Natural killer cell treated with Interleukin-12 subunit alpha and Interleukin-12 subunit beta and Interleukin-15 and Interleukin-18, amount 100 ng/mL, for 72 hours (primary cell): ENCODE data around the gene CCDC50. TPM values are rescaled to one million over a fixed set of nuclear protein-coding genes. Genes with fewer than 3 reads are reported as not detected.

Source experiments
- ATAC-seq, 2 donors: fragments of 150-1000 bp; cut with Tn5 transposase in 1 of 2; sonication (Bioruptor Pico), chemical (Tn5 transposase) in 1 of 2; 2 replicates each; pipeline ENCODE4 v1.10.0; 2021
- DNase-seq: peaks from one replicate; pipeline ENCODE4 v3.0.0; 2022; ENCODE audit warnings: low spot score
- H3K27ac Mint-ChIP-seq, 2 donors: 1 replicate in 1 of 2; 2 replicates in 1 of 2; pipeline ENCODE4 v1.8.0; 2022; ENCODE audit warnings: mixed read lengths in 2 of 2, mild to moderate bottlenecking in 1 of 2, moderate library complexity in 1 of 2
- H3K27me3 Mint-ChIP-seq, 2 donors: 1 replicate in 1 of 2; 2 replicates in 1 of 2; pipeline ENCODE4 v1.8.0; 2022; ENCODE audit warnings: mixed read lengths in 2 of 2
- H3K36me3 Mint-ChIP-seq: one replicate; pipeline ENCODE4 v1.8.0; 2022; ENCODE audit warnings: mixed read lengths
- H3K4me1 Mint-ChIP-seq, 2 donors: 1 replicate in 1 of 2; 2 replicates in 1 of 2; pipeline ENCODE4 v1.8.0; 2022; ENCODE audit warnings: low read depth in 2 of 2, mixed read lengths in 2 of 2, mild to moderate bottlenecking in 1 of 2
- H3K4me3 Mint-ChIP-seq: one replicate; pipeline ENCODE4 v1.8.0; 2022; ENCODE audit warnings: mixed read lengths
- H3K9me3 Mint-ChIP-seq: 2 replicates; pipeline ENCODE4 v1.8.0; 2022; ENCODE audit warnings: mixed read lengths
- total RNA-seq, 2 donors: library from RNA; stranded (reverse); gene quantifications; one replicate each; pipeline ENCODE4 v1.2.3, GENCODE V29; 2022

The CCDC50 gene
- total RNA-seq, 2 donors from 2014 or later = 24.4 to 27.7 TPM

- H3K4me1 Mint-ChIP-seq = no peaks in the 10 kb centered on the region
- no peak overlapping the region for H3K4me3 Mint-ChIP-seq
- no peak overlapping the region for H3K27ac Mint-ChIP-seq
- no peak for DNase-seq
- H3K9me3 Mint-ChIP-seq = no peaks in the 10 kb centered on the region
- H3K27me3 Mint-ChIP-seq = peaks cover 3 to 8% of the 10 kb centered on the region in 2 donors
- no peaks in the 10 kb centered on the region for H3K36me3 Mint-ChIP-seq
- ATAC-seq = no peak
Observed at GRCh38 chr3:191415566-191415965, 86.4 kb downstream of the CCDC50 start.

DNA sequence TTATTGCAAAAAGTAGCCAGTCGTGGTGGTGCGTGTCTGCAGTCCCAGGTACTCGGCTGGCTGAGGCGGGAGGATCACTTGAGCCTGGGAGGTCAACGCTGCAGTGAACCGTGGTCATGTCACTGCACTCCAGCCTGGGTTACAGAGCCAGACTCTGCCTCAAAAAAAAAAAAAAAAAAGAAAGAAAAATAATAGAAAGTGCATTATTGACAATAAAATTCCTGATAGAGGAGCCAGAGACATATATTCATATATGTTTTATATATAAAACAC lies 88.2 kb downstream of the CCDC50 start:
- DNase-seq (no peak), ATAC-seq (no peak)
- no peak overlapping the region for H3K27ac Mint-ChIP-seq
- H3K4me3 Mint-ChIP-seq = no peak overlapping the region
- no peaks in the 10 kb centered on the region for H3K4me1 Mint-ChIP-seq
- H3K9me3 Mint-ChIP-seq = no peaks in the 10 kb centered on the region
- H3K36me3 Mint-ChIP-seq = no peaks in the 10 kb centered on the region
- peaks cover 3 to 11% of the 10 kb centered on the region in 2 donors for H3K27me3 Mint-ChIP-seq

GRCh38 chr3:191420771-191421170 lies 91.6 kb downstream of the CCDC50 start:
- ATAC-seq = no peak
- Mint-ChIP-seq H3K27ac (no peak overlapping the region), H3K4me1 (no peaks in the 10 kb centered on the region), H3K36me3 (no peaks in the 10 kb centered on the region), H3K27me3 (peaks cover 3 to 20% of the 10 kb centered on the region in 2 donors), H3K9me3 (no peaks in the 10 kb centered on the region), H3K4me3 (no peak overlapping the region)
- no peak for DNase-seq

- no peak overlapping the region for H3K27ac Mint-ChIP-seq
- H3K27me3 Mint-ChIP-seq = peaks cover 6 to 19% of the 10 kb centered on the region in 2 donors
- DNase-seq = no peak
Observed at GRCh38 chr3:191424881-191425280, 95.7 kb downstream of the CCDC50 start.

GRCh38 chr3:191425322-191425734 lies 96.1 kb downstream of the CCDC50 start:
- peaks cover 4% of the 10 kb centered on the region for H3K9me3 Mint-ChIP-seq
- no peak overlapping the region for H3K4me3 Mint-ChIP-seq
- ATAC-seq = no peak
- H3K27ac Mint-ChIP-seq = no peak overlapping the region
- no peaks in the 10 kb centered on the region for H3K36me3 Mint-ChIP-seq
- H3K27me3 Mint-ChIP-seq = peaks cover 4 to 15% of the 10 kb centered on the region in 2 donors
- H3K4me1 Mint-ChIP-seq = no peaks in the 10 kb centered on the region
- no peak for DNase-seq

More at GRCh38 chr3:191424881-191425280, 95.7 kb downstream of the CCDC50 start:
- ATAC-seq = no peak
- H3K9me3 Mint-ChIP-seq = peaks cover 2% of the 10 kb centered on the region
- no peak overlapping the region for H3K4me3 Mint-ChIP-seq
- no peaks in the 10 kb centered on the region for H3K36me3 Mint-ChIP-seq
- no peaks in the 10 kb centered on the region for H3K4me1 Mint-ChIP-seq

- Mint-ChIP-seq H3K27me3 (peaks cover 2 to 10% of the 10 kb centered on the region in 2 donors), H3K27ac (no peak overlapping the region), H3K4me3 (no peak overlapping the region), H3K4me1 (no peaks in the 10 kb centered on the region), H3K36me3 (no peaks in the 10 kb centered on the region), H3K9me3 (peaks cover 5% of the 10 kb centered on the region)
- DNase-seq = no peak
- no peak for ATAC-seq
Observed at GRCh38 chr3:191426311-191426710, 97.1 kb downstream of the CCDC50 start.

- Mint-ChIP-seq H3K36me3 (no peaks in the 10 kb centered on the region), H3K9me3 (peaks cover 7% of the 10 kb centered on the region), H3K4me1 (no peaks in the 10 kb centered on the region), H3K27me3 (peaks cover 2 to 10% of the 10 kb centered on the region in 2 donors), H3K27ac (no peak overlapping the region), H3K4me3 (no peak overlapping the region)
- DNase-seq = no peak
- no peak for ATAC-seq
Observed at GRCh38 chr3:191428177-191428576, 99.0 kb downstream of the CCDC50 start.

DNA sequence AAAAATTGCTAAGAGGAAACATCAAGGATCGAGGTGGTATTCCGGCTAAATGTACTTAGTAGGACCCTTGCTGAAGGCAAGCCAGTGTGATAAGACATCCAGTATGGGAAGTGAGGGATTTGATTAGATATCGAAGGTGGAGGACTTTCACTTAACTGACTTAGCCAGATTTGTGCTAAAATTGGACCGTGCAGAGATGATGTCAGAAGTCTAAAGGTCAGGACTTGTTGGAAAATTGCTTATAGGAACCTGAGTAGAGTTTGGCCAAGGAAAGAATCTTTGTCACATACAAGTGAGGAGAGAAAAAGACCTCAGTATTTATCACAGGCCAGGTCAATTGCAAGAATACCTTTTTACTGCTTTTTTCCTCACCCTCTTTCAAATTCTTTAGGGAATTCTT lies 100.9 kb downstream of the CCDC50 start:
- Mint-ChIP-seq H3K27me3 (peaks cover 0 to 2% of the 10 kb centered on the region in 2 donors), H3K27ac (no peak overlapping the region), H3K36me3 (no peaks in the 10 kb centered on the region), H3K9me3 (peaks cover 7% of the 10 kb centered on the region), H3K4me3 (no peak overlapping the region), H3K4me1 (no peaks in the 10 kb centered on the region)
- no peak for DNase-seq
- ATAC-seq = no peak

- ATAC-seq (no peak), DNase-seq (no peak)
- H3K9me3 Mint-ChIP-seq = peaks cover 11% of the 10 kb centered on the region
- H3K27me3 Mint-ChIP-seq = peaks cover 0 to 1% of the 10 kb centered on the region in 2 donors
- no peaks in the 10 kb centered on the region for H3K36me3 Mint-ChIP-seq
- H3K4me3 Mint-ChIP-seq = no peak overlapping the region
- H3K27ac Mint-ChIP-seq = no peak overlapping the region
- H3K4me1 Mint-ChIP-seq = no peaks in the 10 kb centered on the region
Observed at GRCh38 chr3:191431160-191431822, 102.1 kb downstream of the CCDC50 start.

DNA sequence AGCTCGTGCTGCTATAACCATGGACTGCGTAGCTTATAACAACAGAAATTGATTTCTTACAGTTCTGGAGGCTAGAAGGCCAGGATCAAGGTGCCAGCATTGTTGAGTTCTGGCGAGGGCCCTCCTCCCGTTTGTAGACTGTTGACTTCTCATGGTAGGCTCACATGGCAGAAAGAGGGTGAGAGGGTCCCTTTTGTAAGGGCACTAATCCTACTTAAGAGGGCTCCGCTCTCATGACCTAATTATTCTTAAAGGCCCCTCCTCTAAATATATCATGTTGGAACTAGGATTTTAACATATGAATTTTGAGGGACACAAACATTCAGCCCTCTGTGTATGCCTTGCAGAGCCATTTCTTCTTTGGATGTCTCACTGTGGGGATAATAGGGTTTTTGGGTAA lies 103.0 kb downstream of the CCDC50 start:
- ATAC-seq (no peak), DNase-seq (no peak)
- H3K4me3 Mint-ChIP-seq = no peak overlapping the region
- peaks cover 11% of the 10 kb centered on the region for H3K9me3 Mint-ChIP-seq
- H3K4me1 Mint-ChIP-seq = no peaks in the 10 kb centered on the region
- H3K36me3 Mint-ChIP-seq = no peaks in the 10 kb centered on the region
- H3K27me3 Mint-ChIP-seq = no peaks in the 10 kb centered on the region
- no peak overlapping the region for H3K27ac Mint-ChIP-seq

DNA sequence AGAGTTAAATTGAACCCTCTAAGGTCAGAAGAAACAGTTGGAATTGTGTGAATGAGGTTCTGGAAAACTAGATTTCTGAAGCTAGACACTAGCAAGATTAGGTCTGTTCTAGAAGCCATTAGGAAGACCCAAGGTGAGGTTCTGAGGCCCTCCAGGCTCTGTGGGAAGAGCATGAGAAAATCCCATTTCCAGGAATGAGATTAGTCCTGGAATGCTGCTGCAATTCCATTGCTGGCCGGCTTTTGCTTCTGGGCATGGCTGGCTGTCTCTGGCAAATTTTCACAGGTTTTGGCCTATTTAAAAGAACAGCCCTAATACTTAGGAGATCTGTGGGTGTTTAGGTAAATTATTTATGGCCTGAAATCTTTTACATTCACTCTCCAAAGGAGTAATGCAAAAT lies 104.8 kb downstream of the CCDC50 start:
- Mint-ChIP-seq H3K27me3 (no peaks in the 10 kb centered on the region), H3K27ac (no peak overlapping the region), H3K36me3 (no peaks in the 10 kb centered on the region), H3K9me3 (peaks cover 11% of the 10 kb centered on the region), H3K4me1 (no peaks in the 10 kb centered on the region), H3K4me3 (no peak overlapping the region)
- no peak for DNase-seq
- no peak for ATAC-seq

DNA sequence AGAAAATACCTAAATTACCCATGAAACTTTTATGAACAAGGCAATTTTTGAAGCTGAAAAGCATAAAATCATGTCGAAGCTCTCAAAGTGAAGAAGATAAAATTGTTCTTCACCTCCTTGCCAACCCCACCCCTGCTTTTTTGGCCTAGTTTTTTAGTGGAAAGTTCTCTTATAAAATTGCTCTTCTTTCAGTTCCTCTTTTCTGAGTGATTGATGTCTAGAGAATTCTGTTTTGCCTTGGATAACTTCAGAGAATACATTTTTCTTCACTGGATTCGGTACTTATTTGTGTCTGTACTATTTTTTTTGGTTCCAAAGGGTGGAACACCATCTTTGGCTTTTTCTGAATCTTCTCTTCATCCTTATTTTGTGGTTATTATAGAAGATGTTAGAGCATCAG lies 106.8 kb downstream of the CCDC50 start:
- Mint-ChIP-seq H3K36me3 (no peaks in the 10 kb centered on the region), H3K4me3 (no peak overlapping the region), H3K9me3 (peaks cover 8% of the 10 kb centered on the region), H3K27ac (no peak overlapping the region), H3K4me1 (no peaks in the 10 kb centered on the region), H3K27me3 (peaks cover 0 to 4% of the 10 kb centered on the region in 2 donors)
- no peak for DNase-seq
- no peak for ATAC-seq

DNA sequence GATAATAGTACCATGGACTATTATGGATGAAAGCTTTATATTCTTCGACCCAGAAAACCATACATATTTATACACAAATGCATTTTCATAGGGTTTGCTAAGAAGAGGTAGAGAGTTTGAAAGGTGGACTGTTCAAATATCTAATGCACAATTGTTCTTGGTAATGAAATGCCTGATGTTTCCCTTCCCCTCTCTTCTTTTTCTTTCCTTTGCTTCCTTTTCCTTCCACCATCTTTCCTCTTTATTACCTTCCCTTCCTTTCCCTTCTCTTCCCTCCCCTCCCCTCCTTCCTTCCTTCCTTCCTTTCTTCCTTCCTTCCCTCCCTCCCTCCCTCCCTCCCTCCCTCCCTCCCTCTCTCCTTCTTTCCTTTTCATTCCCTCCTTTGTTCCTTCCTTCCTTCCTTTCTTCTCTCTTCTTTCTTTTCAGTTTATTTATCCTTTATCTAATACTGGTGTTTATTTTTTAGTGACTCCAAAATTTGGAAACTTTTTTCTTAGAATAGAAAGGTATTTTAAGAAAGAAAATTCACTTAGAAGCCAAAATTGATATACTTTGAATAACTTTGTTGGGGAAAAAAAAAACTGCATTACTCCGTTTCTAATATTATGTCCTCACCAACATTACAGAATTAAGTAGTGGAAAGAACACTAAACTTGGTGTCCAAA lies 109.1 kb downstream of the CCDC50 start:
- Mint-ChIP-seq H3K36me3 (no peaks in the 10 kb centered on the region), H3K27ac (no peak overlapping the region), H3K9me3 (peaks cover 4% of the 10 kb centered on the region), H3K27me3 (peaks cover 0 to 4% of the 10 kb centered on the region in 2 donors), H3K4me1 (peaks cover 0 to 4% of the 10 kb centered on the region in 2 donors), H3K4me3 (no peak overlapping the region)
- ATAC-seq = no peak
- DNase-seq = no peak

GRCh38 chr3:191440532-191440931 lies 111.3 kb downstream of the CCDC50 start:
- ATAC-seq = no peak
- Mint-ChIP-seq H3K27me3 (peaks cover 0 to 4% of the 10 kb centered on the region in 2 donors), H3K36me3 (no peaks in the 10 kb centered on the region), H3K9me3 (peaks cover 4% of the 10 kb centered on the region), H3K4me3 (no peak overlapping the region), H3K4me1 (peaks cover 0 to 4% of the 10 kb centered on the region in 2 donors), H3K27ac (no peak overlapping the region)
- no peak for DNase-seq
